CD8-positive, alpha-beta memory T cell (primary cell): ENCODE data around the gene TENM3. TPM values are rescaled to one million over a fixed set of nuclear protein-coding genes. Genes with fewer than 3 reads are reported as not detected.

ENCODE experiments used
- CTCF ChIA-PET: fragments of 350-600 bp; sonication (Branson Sonifier 250); formaldehyde crosslinking; loops from one replicate; lab custom pipeline; 2021; ENCODE audit warnings: antibody characterized with exemption; lab: Charles Lee
- POLR2A ChIA-PET: fragments of 350-600 bp; sonication (Branson Sonifier 250); formaldehyde crosslinking; loops from one replicate; lab custom pipeline; 2021; ENCODE audit warnings: antibody characterized with exemption; lab: Charles Lee
- DNase-seq, 5 donors: peaks; one replicate each; pipeline versions ENCODE4 v3.0.0 to v3.0.0-alpha.2; 2020 to 2022; ENCODE audit warnings: mixed read lengths in 1 of 5
- H3K27ac ChIP-seq: one replicate; pipeline ENCODE4 v1.7.0; 2013; ENCODE audit warnings: low read depth, mild to moderate bottlenecking, low read length, moderate library complexity
- H3K27me3 ChIP-seq: 2 replicates; pipeline ENCODE4 v1.7.0; 2013; ENCODE audit warnings: low read length, mild to moderate bottlenecking; ENCODE audit not compliant: insufficient read depth, poor library complexity, severe bottlenecking
- H3K36me3 ChIP-seq: 2 replicates; pipeline ENCODE4 v1.7.0; 2013; ENCODE audit warnings: mild to moderate bottlenecking, low read length, moderate library complexity; ENCODE audit not compliant: insufficient read depth
- H3K4me1 ChIP-seq: 2 replicates; pipeline ENCODE4 v1.7.0; 2013; ENCODE audit warnings: mild to moderate bottlenecking, low read length, moderate library complexity; ENCODE audit not compliant: insufficient read depth
- H3K4me3 ChIP-seq: 2 replicates; pipeline ENCODE4 v1.7.0; 2013; ENCODE audit warnings: mild to moderate bottlenecking, low read length
- H3K9me3 ChIP-seq: 2 replicates; pipeline ENCODE4 v1.7.0; 2013; ENCODE audit warnings: mild to moderate bottlenecking, low read length
- H3K27ac Mint-ChIP-seq, 8 donors: one replicate each; pipeline ENCODE4 v1.8.0; 2020 to 2021; ENCODE audit warnings: mixed read lengths in 8 of 8, mild to moderate bottlenecking in 6 of 8, inconsistent platforms in 3 of 8, moderate library complexity in 3 of 8
- H3K27me3 Mint-ChIP-seq, 2 donors: one replicate each; pipeline ENCODE4 v1.8.0; 2020 to 2021; ENCODE audit warnings: mixed read lengths in 2 of 2, mild to moderate bottlenecking in 1 of 2, moderate library complexity in 1 of 2
- H3K36me3 Mint-ChIP-seq, 3 donors: one replicate each; pipeline ENCODE4 v1.8.0; 2020 to 2021; ENCODE audit warnings: mixed read lengths in 3 of 3, inconsistent platforms in 1 of 3, mild to moderate bottlenecking in 1 of 3
- H3K4me1 Mint-ChIP-seq, 3 donors: one replicate each; pipeline ENCODE4 v1.8.0; 2020 to 2021; ENCODE audit warnings: mixed read lengths in 3 of 3, inconsistent platforms in 1 of 3, mild to moderate bottlenecking in 1 of 3
- H3K4me3 Mint-ChIP-seq, 7 donors: one replicate each; pipeline ENCODE4 v1.8.0; 2020 to 2021; ENCODE audit warnings: mixed read lengths in 7 of 7, mild to moderate bottlenecking in 6 of 7, moderate library complexity in 4 of 7, inconsistent platforms in 2 of 7
- H3K9me3 Mint-ChIP-seq, 5 donors: one replicate each; pipeline ENCODE4 v1.8.0; 2020 to 2022; ENCODE audit warnings: mixed read lengths in 5 of 5, mild to moderate bottlenecking in 3 of 5, moderate library complexity in 2 of 5, inconsistent platforms in 1 of 5
- polyA plus RNA-seq: library from polyadenylated mRNA; unstranded; fragments of 300-500 nt; fragmentation: Illumina TruSeq; gene quantifications from one replicate; pipeline ENCODE4 v1.2.3, GENCODE V29; 2021
- total RNA-seq, 2 experiments: library from RNA; stranded (reverse); gene quantifications; one replicate each; pipeline ENCODE4 v1.2.3, GENCODE V29; 2021

TENM3 gene
- total and polyA plus RNA-seq, 3 experiments from 2014 or later: not detected

DNA sequence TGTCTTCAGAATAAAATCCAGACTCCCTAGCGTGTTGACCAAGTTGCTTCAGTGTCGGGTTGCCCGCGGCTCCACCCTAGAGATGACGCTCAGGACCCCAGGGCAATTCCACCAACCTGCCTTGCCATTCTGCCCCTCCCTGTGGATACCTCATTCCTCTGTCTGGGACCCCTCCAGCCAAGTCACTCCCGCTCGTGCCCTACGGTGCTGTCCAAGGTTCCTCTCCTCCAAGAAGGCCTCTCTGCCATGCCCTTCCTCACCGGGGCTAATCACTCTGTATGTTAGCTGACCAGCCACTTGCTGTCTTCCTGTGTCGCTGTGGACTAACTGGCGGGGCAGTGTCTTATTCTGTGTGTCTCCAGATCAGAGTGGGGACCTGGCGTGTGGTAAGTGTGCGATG lies 46.6 kb downstream of the TENM3 start:
- H3K27me3 ChIP-seq: no peaks in the 10 kb centered on the region
- no peak overlapping the region for H3K27ac Mint-ChIP-seq
- H3K4me3 ChIP-seq: no peak overlapping the region
- H3K9me3 Mint-ChIP-seq: peaks cover 0 to 6% (median 0%) of the 10 kb centered on the region in 5 donors
- no peaks in the 10 kb centered on the region for H3K4me1 Mint-ChIP-seq
- no peaks in the 10 kb centered on the region for H3K36me3 ChIP-seq
- CTCF ChIA-PET: no interaction called here
- no peaks in the 10 kb centered on the region for H3K9me3 ChIP-seq
- H3K4me1 ChIP-seq: no peaks in the 10 kb centered on the region
- POLR2A ChIA-PET: no interaction called here
- H3K27me3 Mint-ChIP-seq: no peaks in the 10 kb centered on the region
- H3K27ac ChIP-seq: no peak overlapping the region
- DNase-seq: no peak
- H3K36me3 Mint-ChIP-seq: no peaks in the 10 kb centered on the region
- no peak overlapping the region for H3K4me3 Mint-ChIP-seq

DNA sequence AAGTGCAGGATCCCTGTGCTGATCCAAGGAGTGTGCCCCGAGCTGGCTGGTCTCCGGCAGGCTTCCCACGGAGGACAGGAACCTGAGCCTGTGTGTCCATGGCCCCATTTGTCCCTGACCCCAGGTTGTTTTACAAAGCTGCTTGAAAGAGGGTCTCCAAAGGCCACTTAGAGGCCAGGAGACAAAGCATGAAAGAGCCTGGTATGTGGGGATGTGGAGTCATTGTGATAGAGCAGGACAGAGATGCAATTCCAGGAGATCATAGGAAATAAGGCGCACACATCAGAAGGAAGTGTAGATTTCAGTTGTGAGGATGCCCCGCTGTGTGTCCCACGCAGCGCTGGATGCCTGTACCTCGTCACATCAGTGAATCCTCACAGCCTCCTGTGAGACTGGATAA lies 48.0 kb downstream of the TENM3 start:
- no peak overlapping the region for H3K27ac Mint-ChIP-seq
- Histone ChIP-seq H3K27ac (no peak overlapping the region), H3K4me1 (no peaks in the 10 kb centered on the region), H3K9me3 (no peaks in the 10 kb centered on the region), H3K4me3 (no peak overlapping the region), H3K27me3 (no peaks in the 10 kb centered on the region), H3K36me3 (no peaks in the 10 kb centered on the region)
- no peak for DNase-seq
- POLR2A ChIA-PET: no interaction called here
- H3K36me3 Mint-ChIP-seq: no peaks in the 10 kb centered on the region
- H3K4me3 Mint-ChIP-seq: no peak overlapping the region
- CTCF ChIA-PET: no interaction called here
- no peaks in the 10 kb centered on the region for H3K27me3 Mint-ChIP-seq
- H3K4me1 Mint-ChIP-seq: no peaks in the 10 kb centered on the region
- peaks cover 0 to 6% (median 0%) of the 10 kb centered on the region in 5 donors for H3K9me3 Mint-ChIP-seq

DNA sequence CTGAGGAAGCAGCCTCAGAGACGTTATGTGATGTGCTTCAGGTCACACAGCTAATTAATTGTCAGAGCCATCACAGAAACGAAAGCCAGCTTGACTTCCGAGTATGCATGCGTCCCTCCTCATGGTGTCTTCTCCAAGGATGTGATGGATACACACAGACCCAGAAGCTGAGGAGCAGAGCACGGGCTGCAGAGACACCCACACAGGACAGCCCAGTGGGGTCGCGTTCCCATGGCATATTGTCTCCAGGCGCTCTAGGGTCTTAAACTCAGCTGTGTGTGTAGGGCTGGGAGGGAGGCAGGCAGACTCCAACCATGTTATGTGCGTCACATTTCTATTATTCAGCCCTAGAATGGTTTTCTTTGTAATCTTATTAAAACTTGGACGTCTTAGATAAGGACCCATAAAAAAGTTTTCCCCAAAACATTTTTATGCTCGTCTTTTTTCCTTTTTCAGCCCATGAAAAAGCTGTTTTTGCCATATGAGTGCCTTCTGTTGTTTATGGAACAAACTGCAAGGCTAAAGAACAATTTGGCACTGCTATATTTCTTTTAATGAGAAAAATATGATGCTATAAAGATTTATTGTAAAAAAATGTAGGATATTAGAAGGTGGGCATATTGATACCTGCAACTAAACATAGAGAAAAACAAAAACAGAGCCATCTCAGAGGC lies 48.5 kb downstream of the TENM3 start:
- Mint-ChIP-seq H3K9me3 (peaks cover 0 to 6% (median 0%) of the 10 kb centered on the region in 5 donors), H3K36me3 (no peaks in the 10 kb centered on the region), H3K4me3 (no peak overlapping the region), H3K27me3 (no peaks in the 10 kb centered on the region), H3K27ac (no peak overlapping the region), H3K4me1 (no peaks in the 10 kb centered on the region)
- H3K27me3 ChIP-seq: no peaks in the 10 kb centered on the region
- no peak for DNase-seq
- no peak overlapping the region for H3K27ac ChIP-seq
- ChIA-PET CTCF (no interaction called here), POLR2A (no interaction called here)
- H3K36me3 ChIP-seq: no peaks in the 10 kb centered on the region
- no peak overlapping the region for H3K4me3 ChIP-seq
- H3K9me3 ChIP-seq: no peaks in the 10 kb centered on the region
- H3K4me1 ChIP-seq: no peaks in the 10 kb centered on the region

DNA sequence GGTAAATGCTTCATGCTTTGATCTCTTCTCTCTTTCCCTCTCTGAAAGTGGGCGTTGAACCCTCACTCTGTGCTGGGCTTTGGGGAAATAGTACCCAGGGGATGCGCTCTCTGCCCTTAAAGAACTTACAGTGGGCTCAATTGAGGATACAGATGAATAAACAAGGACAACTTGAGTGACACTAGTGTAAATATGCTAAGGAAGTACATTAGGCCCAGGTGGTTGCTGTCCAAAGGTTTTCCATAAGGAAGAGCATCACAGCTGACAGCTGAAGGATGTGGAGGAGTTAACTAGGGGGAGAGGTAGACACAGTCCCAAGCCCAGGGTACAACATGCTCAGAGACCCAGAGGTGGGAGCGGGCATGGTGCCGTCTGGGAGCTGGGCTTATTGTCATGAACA lies 49.4 kb downstream of the TENM3 start:
- Mint-ChIP-seq H3K36me3 (no peaks in the 10 kb centered on the region), H3K27ac (no peak overlapping the region), H3K27me3 (no peaks in the 10 kb centered on the region), H3K4me1 (no peaks in the 10 kb centered on the region), H3K4me3 (no peak overlapping the region), H3K9me3 (peaks cover 0 to 6% (median 0%) of the 10 kb centered on the region in 5 donors)
- POLR2A ChIA-PET: no interaction called here
- H3K4me3 ChIP-seq: no peak overlapping the region
- H3K27me3 ChIP-seq: no peaks in the 10 kb centered on the region
- no peak for DNase-seq
- H3K36me3 ChIP-seq: no peaks in the 10 kb centered on the region
- CTCF ChIA-PET: no interaction called here
- no peak overlapping the region for H3K27ac ChIP-seq
- H3K9me3 ChIP-seq: no peaks in the 10 kb centered on the region
- no peaks in the 10 kb centered on the region for H3K4me1 ChIP-seq

DNA sequence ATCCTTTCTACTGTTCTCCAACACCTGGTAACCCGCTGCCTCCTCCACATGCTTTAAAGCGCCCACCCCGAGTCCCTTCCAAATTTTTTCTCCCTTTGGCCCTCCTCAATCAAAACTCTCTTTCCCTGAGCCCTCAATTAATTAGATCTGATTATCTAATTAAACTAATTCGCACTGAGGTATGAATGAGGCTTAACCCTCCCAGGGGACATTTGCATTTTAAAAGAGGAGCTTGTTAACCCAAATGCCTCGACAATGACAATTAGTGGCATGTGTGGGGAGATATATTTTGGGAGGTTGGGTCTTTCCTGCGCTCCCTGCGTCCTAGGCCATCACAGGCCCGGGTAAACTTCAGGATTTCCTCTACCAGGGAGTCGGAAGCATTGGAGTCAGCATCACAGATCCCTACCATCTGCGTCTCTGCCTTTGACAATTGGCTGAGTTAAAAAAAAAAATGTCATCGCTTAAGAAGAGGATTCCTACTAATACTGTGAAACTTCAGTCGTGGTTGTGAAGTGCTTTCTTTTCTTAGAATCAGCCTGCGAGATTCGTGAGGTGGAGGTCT lies 50.6 kb downstream of the TENM3 start:
- no peaks in the 10 kb centered on the region for H3K36me3 Mint-ChIP-seq
- H3K27me3 Mint-ChIP-seq: no peaks in the 10 kb centered on the region
- no peaks in the 10 kb centered on the region for H3K9me3 ChIP-seq
- no peak overlapping the region for H3K27ac Mint-ChIP-seq
- no peaks in the 10 kb centered on the region for H3K27me3 ChIP-seq
- no peaks in the 10 kb centered on the region for H3K4me1 ChIP-seq
- peaks cover 0 to 4% (median 0%) of the 10 kb centered on the region in 5 donors for H3K9me3 Mint-ChIP-seq
- no peak overlapping the region for H3K4me3 Mint-ChIP-seq
- CTCF ChIA-PET: no interaction called here
- POLR2A ChIA-PET: no interaction called here
- H3K27ac ChIP-seq: no peak overlapping the region
- no peak overlapping the region for H3K4me3 ChIP-seq
- DNase-seq: no peak
- H3K36me3 ChIP-seq: no peaks in the 10 kb centered on the region
- H3K4me1 Mint-ChIP-seq: no peaks in the 10 kb centered on the region

DNA sequence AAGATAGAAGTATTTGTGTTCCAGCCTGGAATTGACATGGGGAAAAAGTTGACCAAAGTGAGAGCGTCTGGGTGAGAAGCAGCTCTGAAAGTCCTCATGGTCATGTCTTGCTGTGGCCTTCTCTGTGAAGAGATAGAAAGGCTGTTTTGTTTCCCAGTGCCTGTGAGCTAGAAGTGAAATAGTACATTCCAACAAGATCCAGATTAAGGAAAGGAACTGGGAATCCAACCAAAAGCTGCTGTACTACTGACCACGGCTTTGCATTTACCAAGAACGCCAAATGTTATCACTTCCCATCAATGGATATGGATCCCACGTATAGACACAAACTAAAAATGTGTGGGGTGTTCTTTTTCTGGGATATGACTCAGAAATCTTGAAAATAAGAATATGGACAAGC lies 51.2 kb downstream of the TENM3 start:
- ChIA-PET POLR2A (no interaction called here), CTCF (no interaction called here)
- Mint-ChIP-seq H3K36me3 (no peaks in the 10 kb centered on the region), H3K27me3 (no peaks in the 10 kb centered on the region), H3K9me3 (peaks cover 0 to 6% (median 0%) of the 10 kb centered on the region in 5 donors), H3K4me3 (no peak overlapping the region), H3K4me1 (no peaks in the 10 kb centered on the region), H3K27ac (no peak overlapping the region)
- Histone ChIP-seq H3K27ac (no peak overlapping the region), H3K36me3 (no peaks in the 10 kb centered on the region), H3K9me3 (no peaks in the 10 kb centered on the region), H3K4me1 (no peaks in the 10 kb centered on the region), H3K4me3 (no peak overlapping the region), H3K27me3 (no peaks in the 10 kb centered on the region)
- no peak for DNase-seq

DNA sequence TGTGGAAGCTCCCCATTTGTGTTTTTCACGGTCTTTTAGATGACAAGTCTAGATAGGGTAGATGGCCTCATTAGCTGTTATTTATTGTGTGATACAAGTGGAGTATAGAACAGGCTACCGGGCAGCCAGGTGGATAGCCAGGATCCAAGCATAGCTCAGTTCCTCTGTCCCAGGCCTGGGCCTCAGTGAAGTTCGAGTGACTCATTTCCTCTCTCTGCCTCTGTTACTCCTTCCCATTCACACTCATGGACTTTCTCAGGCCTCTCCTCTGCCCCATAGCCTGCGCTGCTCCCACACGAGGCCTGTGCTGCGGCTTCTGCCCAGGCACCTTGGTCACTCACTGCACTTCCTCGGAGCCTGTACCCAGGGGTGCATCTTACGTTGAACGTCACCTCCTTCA lies 54.5 kb downstream of the TENM3 start:
- DNase-seq: no peak
- H3K27me3 Mint-ChIP-seq: no peaks in the 10 kb centered on the region
- no peaks in the 10 kb centered on the region for H3K27me3 ChIP-seq
- H3K36me3 Mint-ChIP-seq: no peaks in the 10 kb centered on the region
- ChIA-PET POLR2A (no interaction called here), CTCF (no interaction called here)
- no peaks in the 10 kb centered on the region for H3K9me3 ChIP-seq
- no peak overlapping the region for H3K27ac Mint-ChIP-seq
- no peaks in the 10 kb centered on the region for H3K36me3 ChIP-seq
- H3K9me3 Mint-ChIP-seq: peaks cover 0 to 6% (median 0%) of the 10 kb centered on the region in 5 donors
- H3K27ac ChIP-seq: no peak overlapping the region
- no peak overlapping the region for H3K4me3 ChIP-seq
- no peaks in the 10 kb centered on the region for H3K4me1 Mint-ChIP-seq
- H3K4me3 Mint-ChIP-seq: no peak overlapping the region
- H3K4me1 ChIP-seq: no peaks in the 10 kb centered on the region

DNA sequence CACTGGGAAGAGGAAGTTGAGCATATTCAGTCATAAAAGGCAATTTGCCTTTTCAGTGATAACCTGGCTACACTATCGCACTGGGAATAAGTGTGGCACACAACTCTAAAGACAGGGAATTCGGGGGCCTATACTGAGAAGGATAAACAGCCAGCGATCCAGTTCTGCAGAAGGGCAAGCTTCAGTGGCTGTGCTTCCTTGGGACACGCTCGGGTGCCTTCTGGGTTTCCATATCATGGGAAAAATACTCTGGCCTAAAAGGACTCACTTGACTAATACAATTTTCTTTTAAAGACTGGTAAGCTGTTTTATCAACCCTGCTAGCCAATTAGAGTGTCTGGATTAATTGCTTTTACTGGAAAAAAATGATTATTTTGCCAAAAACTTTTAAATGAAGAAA lies 58.5 kb downstream of the TENM3 start:
- Mint-ChIP-seq H3K36me3 (no peaks in the 10 kb centered on the region), H3K27ac (no peak overlapping the region), H3K4me1 (no peaks in the 10 kb centered on the region), H3K4me3 (no peak overlapping the region), H3K27me3 (no peaks in the 10 kb centered on the region), H3K9me3 (peaks cover 0 to 8% (median 3%) of the 10 kb centered on the region in 5 donors)
- Histone ChIP-seq H3K27me3 (no peaks in the 10 kb centered on the region), H3K9me3 (no peaks in the 10 kb centered on the region), H3K27ac (no peak overlapping the region), H3K4me3 (no peak overlapping the region), H3K36me3 (no peaks in the 10 kb centered on the region), H3K4me1 (no peaks in the 10 kb centered on the region)
- POLR2A ChIA-PET: no interaction called here
- DNase-seq: no peak
- CTCF ChIA-PET: no interaction called here
